Dedifferentiated amniotic fluid mesenchymal stem cell (primary cell): ENCODE results near the gene ZNF407.

Source experiments
- DNase-seq: peaks from one replicate; pipeline ENCODE4 v3.0.0-alpha.2; 2016; ENCODE audit errors: extremely low spot score

ZNF407 gene

DNA sequence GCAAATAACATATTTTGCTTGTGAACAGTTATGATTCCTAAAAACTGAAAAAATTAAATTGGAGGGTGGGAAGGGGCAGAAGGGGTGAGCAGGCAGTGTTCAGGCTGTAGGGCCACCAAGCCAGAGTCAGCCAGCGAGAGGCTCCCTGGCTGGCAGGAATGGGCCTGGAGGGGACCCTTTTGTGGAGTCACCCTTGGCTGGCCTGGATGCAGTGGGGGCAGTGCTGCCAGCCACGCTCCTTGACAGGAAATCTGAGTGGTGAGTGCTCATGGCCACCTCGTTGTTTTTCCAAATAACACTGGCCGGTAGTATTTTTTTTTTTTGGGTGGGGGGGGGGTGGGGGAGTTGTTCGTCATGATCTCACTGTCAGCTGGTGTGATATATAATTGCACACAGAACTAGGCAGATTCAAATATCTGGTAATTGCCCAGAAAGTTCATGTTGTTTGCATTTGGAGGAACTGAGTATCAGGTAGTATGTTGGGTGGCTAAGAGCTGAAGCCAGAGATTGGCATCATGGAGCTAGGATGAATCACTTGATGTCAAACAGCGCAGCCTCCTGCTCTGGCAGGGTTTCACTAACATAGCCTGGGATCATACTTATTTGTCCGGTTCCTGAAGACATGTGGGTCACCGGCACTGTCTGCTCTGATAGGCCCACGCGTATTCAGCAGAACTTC lies 451.2 kb downstream of the ZNF407 start:
- DNase-seq, result no peak

DNA sequence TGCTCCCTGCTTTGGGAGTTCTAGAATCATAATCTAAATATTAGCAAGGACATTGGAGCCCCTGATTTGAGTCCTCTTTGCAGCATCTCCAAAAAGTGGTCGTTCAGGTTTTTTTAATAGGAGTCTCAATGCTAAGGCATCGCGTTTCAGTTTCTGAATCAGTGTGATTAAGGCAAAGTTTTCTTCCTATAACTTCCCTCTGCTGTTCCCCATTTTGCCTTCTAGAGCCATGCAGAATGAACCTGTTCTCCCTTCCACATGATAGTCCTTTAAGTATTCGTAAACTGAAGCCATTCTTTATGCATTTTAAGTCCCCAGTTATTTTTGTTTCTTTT lies 451.8 kb downstream of the ZNF407 start:
- no peak for DNase-seq

DNA sequence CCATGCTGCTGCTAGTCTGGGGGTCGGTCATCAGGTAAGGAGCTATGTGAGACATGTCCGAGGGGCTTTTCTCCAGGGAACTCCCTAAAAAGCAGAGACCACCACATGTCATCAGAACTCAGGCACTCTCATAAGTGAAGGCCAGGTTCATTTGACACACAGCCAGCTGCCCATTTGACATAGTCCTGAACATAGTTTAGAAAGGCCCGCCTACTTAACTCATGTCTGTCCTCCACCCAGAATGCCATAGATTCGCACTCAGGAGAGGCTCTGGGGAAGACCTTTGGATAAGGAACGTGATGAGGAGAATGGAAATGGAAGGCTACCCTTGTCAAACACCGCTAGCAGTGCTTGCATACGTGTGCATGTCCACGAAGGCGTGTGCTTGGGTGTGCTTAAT lies 454.1 kb downstream of the ZNF407 start:
- no peak for DNase-seq

DNA sequence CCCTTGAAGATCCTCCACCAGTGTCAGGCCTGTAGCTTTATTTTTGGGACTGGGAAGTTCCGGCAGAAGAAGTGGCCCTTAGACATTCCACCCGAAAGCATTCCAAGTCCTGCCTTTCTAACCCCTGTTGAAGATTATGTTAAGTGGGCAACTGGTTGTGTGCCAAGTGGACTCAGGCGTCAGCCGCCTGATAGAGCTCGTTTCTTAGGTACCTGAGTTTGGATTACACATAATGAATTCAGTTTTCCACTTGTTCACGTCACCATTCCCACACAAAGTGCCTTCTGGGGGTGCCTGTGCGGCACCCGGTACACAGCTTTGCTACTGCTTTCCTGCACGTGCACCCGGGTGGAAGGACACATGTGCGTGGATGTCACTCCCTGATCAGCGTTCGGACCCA lies 454.8 kb downstream of the ZNF407 start:
- DNase-seq, result no peak

DNA sequence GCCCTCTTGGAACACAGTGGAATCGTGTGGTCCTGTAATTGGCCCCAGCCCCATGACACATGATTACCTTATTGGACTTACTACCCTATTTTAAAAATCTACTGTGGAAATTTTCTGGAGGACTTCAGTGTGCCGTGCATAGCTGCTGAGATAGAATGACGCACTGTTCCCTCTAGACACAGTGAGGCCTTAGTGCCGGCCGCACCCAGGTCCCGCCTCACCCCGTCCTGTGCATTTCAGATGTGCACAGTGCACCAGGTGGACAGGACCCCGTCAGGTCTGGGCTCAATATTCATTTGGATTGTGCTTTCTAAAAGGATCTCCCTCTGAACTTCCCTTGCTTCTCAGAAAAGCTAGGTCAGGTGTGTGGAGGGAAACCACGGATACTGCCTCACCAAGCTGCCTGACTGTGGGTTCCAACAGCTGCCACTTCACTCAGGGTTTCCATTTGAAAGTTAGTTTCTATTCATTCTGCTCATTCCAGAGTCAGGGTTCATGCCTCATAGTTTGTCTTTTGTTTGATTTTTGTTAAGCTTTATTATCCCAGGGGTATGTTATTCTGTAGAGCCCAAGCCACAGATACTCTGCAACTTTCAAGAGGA lies 455.5 kb downstream of the ZNF407 start:
- no peak for DNase-seq

DNA sequence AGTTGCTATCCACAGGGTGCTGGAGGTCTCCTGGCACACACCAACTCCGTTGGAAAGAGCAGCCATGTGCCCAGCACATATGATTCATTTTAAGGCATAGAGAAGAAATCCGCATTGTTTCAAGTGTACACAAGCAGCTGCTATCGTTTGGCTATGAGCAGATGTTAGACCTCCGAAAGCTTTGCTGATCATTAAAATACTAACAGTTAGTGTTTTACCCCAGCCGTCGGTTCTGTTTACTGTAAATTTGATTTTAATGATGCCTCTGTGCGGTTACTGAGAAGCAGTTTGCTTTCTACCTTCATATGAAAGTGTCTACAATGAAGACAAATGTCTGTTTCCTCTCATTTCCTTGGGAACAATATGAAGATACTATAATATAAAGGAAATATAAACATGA lies 456.4 kb downstream of the ZNF407 start:
- DNase-seq, result no peak

DNA sequence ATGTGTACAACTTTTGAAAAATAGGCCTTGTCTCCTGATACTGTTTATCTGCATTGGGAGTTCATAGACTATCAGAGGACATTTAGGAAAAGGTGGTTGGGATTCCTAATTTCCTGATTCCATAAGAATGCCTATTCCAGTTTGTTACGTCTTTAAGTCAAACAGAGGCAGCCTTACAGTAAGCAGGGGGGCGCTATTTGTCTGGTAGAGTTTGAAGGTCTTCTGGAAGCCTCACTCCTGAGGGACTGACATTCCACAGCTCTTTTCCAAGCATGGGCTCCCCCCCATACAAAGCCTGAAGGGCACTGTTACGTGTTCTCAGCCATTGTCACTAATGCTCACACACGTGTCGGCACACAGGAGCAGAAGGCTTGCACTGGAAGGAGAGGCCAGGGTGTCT lies 456.9 kb downstream of the ZNF407 start:
- DNase-seq, result no peak

DNA sequence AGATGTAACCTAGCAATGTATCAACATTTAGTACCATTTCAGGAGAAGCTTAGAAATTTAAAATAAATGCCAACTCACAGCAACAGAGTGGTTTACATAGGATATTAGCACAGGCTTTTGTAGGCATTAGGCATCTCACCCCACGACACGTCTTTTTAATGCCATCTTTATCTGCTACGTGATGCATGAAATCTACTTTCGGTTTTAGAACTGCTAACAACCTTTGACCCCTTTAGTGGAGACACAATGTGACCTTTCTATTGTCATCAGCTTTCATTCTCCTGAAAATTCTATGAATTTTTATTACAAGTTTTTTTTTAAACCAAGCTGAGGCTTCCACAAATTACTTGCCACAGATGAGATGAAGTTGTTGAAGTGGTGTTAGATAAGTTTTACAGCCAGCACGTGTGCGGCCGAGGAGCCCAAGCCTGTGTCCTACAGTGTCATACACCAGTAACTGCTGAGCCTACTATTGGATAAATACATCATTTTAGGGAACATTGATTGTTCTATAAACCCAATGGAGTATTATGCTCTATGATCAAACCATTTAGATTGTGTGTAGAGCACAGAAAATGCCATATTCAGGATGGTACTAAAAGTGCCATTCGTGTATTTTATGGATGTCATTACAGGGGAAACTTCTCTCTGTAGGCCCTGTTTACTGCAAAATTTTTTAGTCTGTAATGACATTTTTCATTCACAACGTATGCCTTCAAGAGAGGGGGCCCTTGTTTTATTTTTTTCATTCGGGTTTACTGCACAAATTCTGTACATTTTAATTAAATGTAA lies 459.7 kb downstream of the ZNF407 start:
- DNase-seq, result no peak

DNA sequence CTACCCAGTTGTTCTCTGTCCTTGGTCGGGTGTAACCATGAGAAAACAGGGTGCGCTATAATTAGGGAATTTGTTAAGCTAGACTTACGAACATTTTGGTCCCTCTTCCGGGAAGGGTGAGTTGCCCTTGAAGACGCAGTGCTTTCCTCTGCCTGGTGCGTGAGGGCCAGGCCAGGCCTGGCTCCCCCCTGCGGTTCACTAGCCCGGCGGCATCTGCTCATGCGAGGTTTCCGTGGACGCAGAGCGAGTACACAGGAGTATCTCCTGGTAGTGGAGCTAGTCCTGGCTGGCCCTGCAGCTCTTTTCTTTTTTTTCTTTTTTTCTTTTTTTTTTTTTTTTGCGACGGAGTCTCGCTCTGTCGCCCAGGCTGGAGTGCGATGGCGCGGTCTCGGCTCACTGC lies 462.5 kb downstream of the ZNF407 start:
- DNase-seq, result no peak

DNA sequence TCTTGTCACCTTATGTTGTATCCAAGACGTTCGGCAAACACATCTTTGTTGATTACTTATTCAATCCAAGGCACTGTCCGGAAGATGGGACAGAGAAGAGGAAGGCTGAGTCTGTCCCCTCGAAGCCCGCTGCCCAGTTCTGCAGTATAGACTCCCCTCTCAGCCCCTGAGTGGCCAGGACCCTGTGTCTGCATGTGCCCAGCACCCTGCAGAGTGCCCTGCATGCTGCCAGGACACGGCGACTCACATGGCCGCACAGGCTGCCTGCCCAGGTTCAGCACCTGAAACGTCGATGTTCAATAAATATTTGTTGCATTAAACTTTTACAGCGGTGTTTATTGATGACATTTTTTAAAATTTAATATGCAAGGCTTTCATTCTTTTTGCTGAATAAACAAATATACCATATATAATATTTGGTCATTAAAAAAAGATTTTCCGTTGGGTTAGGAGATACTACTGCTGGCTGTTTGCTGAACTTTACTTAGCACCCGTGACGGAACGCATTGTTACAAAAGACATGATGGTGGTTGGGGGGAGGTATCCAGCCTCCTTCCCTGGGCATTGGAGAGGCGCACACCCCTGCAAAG lies 464.7 kb downstream of the ZNF407 start:
- no peak for DNase-seq

DNA sequence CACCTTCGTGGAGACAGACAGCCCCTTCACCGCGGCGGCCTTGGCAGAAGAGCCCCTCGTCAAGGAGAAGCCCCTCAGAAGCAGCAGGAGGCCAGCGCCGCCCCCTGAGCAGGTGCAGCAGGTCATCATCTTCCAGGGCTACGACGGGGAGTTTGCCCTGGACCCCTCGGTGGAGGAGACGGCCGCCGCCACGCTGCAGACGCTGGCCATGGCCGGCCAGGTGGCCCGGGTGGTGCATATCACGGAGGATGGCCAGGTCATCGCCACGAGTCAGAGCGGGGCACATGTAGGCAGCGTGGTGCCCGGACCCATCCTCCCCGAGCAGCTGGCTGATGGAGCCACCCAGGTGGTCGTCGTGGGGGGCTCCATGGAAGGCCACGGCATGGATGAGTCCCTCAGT lies 465.5 kb downstream of the ZNF407 start:
- DNase-seq, result no peak

DNA sequence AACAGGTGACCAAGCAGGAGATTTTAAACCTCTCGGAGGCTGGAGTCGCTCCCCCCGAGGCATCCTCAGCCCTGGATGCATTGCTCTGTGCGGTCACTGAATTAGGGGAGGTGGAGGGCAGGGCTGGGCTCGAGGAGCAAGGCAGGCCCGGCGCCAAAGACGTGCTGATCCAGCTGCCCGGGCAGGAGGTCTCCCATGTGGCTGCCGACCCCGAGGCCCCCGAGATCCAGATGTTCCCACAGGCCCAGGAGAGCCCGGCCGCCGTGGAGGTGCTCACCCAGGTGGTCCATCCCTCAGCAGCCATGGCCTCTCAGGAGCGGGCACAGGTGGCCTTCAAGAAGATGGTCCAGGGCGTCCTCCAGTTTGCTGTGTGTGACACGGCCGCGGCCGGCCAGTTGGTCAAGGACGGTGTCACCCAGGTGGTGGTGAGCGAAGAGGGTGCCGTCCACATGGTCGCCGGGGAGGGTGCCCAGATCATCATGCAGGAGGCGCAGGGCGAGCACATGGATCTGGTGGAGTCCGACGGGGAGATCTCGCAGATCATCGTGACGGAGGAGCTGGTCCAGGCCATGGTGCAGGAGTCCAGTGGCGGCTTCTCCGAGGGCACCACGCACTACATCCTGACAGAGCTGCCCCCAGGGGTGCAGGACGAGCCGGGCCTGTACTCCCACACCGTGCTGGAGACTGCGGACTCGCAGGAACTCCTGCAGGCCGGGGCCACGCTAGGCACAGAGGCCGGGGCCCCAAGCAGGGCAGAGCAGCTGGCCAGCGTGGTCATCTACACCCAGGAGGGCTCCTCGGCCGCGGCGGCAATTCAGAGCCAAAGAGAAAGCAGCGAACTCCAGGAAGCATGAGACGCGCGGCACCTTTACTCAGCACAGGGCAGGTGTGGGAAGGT lies 466.2 kb downstream of the ZNF407 start:
- DNase-seq, result no peak

DNA sequence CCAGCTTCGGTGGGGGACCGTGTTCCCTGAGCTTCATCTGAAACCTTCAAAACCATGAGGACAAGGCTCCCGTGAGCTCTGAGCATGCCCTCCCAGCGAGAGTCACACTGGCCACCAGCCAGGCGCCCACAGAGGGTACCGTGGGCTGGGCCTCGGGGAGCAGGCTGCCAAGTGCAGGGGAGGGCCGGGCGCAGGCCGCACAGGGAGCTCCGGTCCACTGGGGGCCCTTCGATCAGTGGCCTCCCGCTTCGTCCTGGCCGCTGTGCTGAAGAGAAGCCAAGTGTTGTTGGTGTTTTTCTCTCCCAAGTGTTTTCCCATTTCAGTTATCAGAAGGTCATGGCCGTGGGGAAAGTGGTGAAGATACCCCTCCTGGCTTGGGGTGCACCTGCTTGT lies 466.8 kb downstream of the ZNF407 start:
- DNase-seq, result no peak

DNA sequence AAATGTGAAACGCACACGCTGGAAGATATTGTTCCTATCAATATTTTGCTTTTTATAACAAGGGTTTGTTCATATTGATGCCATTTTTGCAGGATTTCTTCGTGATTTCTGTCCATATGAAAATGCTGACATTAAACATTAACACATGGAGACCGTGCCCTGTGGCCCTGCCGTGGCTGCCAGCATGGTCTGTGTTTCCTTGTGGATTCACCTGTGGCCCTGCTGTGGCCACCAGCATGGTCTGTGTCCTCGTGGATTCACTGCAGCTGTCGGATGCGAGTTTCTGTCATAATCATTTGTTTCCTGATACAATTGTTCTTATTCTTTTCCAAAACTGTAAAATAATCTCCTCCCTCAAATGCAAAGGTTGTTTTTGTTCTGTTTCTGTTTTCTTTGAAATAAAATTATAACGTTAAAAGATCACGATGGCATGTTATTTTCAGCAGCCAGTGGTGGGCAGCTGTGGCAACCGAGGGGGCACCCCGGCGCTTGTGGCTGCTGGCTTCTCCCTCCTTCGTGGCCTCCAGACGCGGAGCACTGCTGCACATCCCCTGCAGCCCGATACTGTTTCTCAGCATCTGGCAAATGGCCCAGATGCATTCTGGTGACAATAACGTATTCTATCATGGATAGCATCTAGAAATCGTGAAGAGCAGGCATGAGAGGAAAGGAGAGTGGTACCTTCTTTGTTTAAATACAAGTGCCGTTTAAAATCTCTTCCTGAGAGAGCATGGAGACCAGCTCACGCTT lies 467.8 kb downstream of the ZNF407 start:
- no peak for DNase-seq

DNA sequence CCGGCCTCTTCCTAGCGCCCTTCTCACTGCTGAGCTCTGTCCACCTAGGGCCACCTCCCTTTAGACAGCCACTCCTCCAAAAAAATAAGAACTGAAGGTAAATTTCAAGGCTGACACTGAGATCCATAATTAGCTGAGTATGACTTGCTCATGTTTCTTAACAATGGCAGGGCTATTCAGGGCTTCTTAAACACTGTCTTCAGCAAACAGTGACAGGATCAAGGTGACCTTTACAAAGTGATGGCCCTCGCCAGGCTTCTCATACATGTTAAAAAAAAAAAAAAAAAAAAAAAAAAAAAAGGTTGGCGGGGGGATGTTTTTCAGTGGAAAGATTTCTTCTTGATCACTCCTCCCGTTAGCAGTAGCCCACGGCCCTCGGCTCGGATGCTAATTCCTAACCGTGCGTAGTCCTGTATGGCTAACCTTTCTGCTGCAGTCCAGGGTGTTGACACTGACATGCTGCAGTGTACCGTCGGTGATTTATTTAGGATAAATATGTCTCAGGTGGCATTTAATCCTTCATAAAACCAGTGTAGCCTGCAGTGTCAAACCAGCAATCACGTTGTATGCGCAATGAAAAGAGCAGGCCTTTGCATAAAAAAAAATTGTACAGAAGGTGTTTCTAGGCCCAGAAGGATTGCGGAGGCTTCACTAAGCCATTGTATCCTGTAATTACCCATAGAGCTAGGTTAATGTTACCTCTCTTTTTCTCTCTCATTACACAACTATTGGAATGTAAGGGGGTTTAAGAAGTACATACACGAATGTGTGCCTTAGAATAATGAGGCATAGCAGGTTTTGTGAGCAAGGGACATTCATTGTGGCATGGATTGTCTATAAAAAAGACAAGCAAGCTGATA lies 468.6 kb downstream of the ZNF407 start:
- no peak for DNase-seq

DNA sequence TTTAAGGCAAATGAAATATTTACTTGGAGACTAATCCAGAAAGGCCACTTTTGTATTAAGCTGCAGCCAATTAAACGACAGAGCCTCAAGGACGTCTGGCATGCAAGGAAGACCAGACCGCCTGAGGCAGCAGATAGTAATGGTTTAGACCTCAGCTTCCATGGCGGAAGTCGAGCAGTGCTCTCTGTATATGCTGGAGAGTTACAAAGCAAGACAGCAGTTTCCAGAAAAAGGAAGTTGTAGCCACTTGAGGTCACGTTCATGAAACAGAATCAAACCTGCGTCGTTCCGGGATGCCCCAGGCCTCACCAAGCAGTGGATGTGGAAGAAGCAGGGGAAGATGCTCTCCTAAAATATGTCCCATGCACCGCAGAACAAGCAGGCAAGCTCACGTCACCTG lies 469.3 kb downstream of the ZNF407 start:
- DNase-seq, result no peak

DNA sequence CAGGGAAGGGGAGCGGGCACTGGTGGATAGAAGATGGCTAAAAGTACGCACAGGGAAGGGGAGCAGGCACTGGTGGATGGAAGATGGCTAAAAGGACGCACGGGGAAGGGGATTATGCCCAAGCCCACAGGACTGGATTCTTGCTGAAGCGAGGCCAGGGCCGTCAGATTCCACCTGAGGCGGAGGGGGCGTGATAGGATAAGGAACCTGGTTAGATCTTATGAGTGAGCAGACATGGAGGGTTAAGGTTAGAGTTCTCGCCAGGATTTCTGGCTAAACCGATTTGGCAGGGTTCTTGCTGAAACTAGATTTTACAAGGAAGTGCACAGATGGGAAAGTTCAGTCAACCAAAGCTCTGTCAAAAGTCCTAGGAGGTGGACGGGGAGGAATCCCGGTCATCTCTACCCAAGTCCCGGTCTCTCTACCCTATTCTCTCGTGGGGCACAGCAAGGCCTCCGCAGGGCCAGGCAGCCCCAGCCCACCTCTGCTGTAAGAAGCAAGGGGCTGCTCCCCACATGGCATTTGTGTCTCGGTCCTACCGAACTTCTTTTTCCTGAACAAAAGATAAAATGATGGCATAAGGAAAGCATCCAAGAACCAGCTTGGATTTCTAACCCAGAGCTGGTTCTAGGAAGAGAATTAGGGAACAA lies 470.5 kb downstream of the ZNF407 start:
- no peak for DNase-seq

DNA sequence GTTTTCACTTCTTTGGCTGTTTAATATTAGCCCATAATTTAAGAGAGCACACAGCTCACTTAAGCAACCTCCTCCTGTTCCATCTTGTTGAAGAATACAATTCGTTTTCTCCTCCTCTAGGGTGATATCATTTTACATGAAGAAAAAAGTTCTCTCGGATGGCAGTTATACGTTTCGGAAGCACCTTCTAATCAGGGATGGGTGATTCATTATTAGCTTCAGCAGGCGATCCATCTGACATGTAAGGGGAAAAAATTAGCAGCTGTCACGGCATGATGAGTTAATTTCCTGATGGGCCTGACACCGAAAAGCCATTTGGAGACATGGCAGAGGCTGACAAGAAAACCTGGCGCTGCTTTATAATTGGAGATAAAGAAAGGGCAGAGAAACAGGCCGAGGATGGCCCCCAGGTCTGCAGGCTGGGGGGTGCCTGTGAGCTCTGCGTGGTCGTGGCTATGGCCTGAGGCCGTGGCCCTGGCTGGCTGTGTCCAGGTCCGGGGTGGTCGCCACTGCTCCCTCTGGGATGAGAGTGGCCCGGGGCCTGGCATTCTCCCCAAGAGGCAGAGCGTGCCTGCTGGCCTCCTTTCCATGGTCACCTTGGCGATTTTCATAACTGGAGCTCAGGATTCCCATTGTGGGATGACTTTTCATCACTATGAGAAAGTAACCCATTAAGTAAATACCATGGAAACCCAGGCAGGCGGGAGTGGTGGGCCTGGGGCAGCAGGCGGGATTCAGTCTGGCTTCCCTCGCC lies 471.2 kb downstream of the ZNF407 start:
- DNase-seq, result no peak

DNA sequence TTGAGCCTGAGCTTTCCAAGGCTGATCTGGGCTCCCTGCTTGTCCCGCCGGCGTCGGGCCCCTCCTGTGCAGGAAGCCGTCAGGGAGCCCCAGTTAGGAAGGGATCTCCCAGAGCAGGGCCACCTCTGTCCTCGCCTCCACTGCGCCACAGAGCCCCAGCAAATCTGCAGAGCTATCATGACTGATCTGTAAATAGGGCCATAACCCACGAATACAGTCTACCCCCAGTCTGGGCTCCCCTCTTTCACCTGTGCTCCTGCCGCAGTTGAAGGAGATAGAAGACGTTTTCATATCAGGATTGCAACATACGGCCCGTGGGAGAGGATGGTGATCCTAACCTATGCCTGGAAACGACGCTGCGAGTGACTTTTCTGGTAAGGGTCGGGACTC lies 472.6 kb downstream of the ZNF407 start:
- no peak for DNase-seq
